Brain microvascular endothelial cell (primary cell): ENCODE measurements around the gene LRRC8A.
"Not testable (repeated sequence)": the region's sequence is repeated elsewhere in the genome, so short reads cannot be mapped to it uniquely, and the experiment has no call there.

Experiments used
- DNase-seq: peaks from one replicate; pipeline ENCODE4 v3.0.0-alpha.2; 2020
- H3K27ac ChIP-seq: fragments of 250-450 bp; sonication (Bioruptor Pico); 2 replicates; pipeline ENCODE4 v1.5.1; 2020; ENCODE audit warnings: mild to moderate bottlenecking, moderate library complexity
- H3K27me3 ChIP-seq: fragments of 250-450 bp; sonication (Bioruptor Pico); replicated peaks from 2 replicates; pipeline ENCODE4 v1.5.1; 2020; ENCODE audit warnings: mild to moderate bottlenecking
- H3K36me3 ChIP-seq: fragments of 250-450 bp; sonication (Bioruptor Pico); replicated peaks from 2 replicates; pipeline ENCODE4 v1.5.1; 2020; ENCODE audit warnings: mild to moderate bottlenecking
- H3K4me3 ChIP-seq: 2 replicates; pipeline ENCODE4 v1.5.1; 2011; ENCODE audit warnings: low read depth, mild to moderate bottlenecking, control low read depth, low read length, moderate library complexity
- in situ Hi-C: cut with HindIII; loops from 2 replicates; pipeline ENCODE4 v1.10.0; 2017; ENCODE audit warnings: low sequenced_read_pairs, low pct_ligation_motif_present
- TF ChIP-seq, protein P1 (sequence below): IDR thresholded peaks from 2 replicates; pipeline ENCODE4 v1.5.1; 2011; ENCODE audit warnings: low read depth, mild to moderate bottlenecking, moderate library complexity, low read length, control low read depth, inconsistent platforms; ENCODE audit errors: missing control alignments

The LRRC8A gene

DNA sequence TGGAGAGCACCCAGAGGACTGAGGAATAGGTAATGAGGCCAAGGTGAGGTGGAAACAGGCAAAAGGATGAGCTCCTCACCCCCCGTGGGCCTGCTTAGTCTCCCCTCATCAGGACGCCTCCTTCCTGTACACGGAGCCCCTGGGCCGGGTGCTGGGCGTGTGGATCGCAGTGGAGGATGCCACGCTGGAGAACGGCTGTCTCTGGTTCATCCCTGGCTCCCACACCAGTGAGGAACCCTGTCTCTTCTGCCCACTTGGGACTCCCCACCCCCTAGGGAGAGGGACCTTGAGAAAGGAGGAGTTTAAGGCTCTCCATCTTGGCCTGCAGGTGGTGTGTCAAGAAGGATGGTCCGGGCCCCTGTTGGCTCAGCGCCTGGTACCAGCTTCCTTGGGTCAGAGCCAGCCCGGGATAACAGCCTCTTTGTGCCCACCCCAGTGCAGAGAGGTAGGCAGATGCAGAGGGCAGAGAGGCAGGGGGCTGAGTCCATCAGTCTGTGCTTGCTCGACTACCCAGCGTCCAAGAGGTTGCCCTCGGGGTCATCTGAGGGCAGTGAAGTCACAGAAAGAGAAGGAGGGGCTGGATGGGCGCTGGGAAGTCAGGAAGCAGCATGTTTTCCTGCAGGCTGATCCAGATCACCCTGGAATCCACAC lies 58.5 kb downstream of the LRRC8A start:
- H3K36me3 ChIP-seq: no peaks in the 10 kb centered on the region
- TF ChIP-seq, protein P1, sequence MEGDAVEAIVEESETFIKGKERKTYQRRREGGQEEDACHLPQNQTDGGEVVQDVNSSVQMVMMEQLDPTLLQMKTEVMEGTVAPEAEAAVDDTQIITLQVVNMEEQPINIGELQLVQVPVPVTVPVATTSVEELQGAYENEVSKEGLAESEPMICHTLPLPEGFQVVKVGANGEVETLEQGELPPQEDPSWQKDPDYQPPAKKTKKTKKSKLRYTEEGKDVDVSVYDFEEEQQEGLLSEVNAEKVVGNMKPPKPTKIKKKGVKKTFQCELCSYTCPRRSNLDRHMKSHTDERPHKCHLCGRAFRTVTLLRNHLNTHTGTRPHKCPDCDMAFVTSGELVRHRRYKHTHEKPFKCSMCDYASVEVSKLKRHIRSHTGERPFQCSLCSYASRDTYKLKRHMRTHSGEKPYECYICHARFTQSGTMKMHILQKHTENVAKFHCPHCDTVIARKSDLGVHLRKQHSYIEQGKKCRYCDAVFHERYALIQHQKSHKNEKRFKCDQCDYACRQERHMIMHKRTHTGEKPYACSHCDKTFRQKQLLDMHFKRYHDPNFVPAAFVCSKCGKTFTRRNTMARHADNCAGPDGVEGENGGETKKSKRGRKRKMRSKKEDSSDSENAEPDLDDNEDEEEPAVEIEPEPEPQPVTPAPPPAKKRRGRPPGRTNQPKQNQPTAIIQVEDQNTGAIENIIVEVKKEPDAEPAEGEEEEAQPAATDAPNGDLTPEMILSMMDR: no peak
- H3K27ac ChIP-seq: no peak overlapping the region
- in situ Hi-C loops: no loop called here
- no peaks in the 10 kb centered on the region for H3K27me3 ChIP-seq
- H3K4me3 ChIP-seq: no peak overlapping the region
- no peak for DNase-seq

DNA sequence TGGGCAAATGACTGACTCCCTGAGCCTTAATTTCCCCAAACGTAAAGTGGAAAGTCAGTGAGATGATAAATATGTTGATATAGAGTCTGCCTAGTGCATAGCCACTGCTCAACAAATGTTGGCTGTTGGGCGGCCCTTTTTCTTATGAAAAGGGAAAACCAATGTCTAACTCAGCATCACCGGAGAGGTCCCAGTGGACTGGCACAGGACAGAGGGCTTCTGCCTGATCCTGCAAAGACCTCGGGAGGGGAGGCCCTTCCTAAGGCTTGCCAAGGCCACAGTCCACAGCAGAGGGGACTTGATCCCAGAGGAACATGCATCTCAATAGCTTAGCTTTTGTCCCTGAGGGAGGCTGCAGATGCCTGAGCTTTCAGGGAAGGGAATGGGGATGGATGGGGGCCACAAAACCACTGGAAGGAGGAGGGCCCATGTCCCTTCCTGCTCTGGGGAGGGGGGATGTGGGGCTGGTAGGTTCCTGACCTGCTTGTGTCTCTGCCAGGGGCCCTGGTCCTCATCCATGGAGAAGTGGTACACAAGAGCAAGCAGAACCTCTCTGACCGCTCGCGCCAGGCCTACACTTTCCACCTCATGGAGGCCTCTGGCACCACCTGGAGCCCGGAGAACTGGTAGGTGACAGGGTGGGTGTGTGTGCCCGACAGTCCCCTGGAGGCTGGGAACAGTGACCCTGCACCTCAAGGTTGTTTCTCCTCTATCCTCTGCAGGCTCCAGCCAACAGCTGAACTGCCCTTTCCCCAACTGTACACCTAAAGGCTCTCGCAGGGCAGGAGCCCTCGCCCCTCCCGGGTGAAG lies 59.2 kb downstream of the LRRC8A start:
- TF ChIP-seq, protein P1: no peak
- Histone ChIP-seq H3K4me3 (no peak overlapping the region), H3K27ac (no peak overlapping the region), H3K36me3 (no peaks in the 10 kb centered on the region), H3K27me3 (no peaks in the 10 kb centered on the region)
- in situ Hi-C loops: no loop called here
- DNase-seq: no peak

DNA sequence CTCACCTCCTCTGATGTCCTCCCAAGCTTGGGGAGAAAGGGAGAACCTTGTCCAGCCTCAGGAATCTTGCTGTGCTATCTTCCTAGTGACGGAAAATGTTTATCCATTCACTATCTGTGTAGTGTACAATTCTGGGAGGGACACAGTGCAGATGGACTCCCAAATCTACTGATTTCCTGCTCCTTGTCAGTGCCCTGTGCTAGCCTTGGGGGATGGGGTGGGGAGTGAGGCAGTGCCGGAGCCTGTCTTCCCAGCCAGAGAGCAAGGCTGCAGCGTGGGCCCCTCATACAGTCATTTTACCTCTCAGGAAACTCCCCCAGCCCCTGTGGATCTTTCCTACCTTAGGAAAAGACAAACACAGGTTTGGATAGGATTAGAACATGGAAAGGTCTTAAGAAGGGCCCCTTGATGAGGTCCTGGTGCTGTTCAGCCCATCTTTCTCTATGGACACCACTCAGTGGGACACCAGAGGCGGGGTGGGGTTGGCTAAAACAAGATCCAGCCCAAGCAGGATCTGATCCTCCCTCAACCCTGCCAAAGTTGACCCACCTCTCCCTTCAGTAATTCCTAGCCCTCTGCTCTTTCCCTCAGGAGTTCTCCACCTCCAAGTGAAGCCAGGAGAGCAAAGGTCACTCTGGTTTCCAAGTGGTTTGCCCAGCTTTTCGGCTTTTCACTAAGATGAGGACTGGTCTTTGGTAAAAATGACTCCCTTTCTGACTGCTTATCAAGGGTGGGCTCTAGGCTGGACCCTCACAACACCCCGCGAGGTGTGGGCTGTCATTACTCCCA lies 62.1 kb downstream of the LRRC8A start:
- Histone ChIP-seq H3K36me3 (no peaks in the 10 kb centered on the region), H3K27me3 (no peaks in the 10 kb centered on the region), H3K27ac (no peak overlapping the region), H3K4me3 (no peak overlapping the region)
- DNase-seq: no peak
- TF ChIP-seq, protein P1: no peak
- in situ Hi-C loops: no loop called here

DNA sequence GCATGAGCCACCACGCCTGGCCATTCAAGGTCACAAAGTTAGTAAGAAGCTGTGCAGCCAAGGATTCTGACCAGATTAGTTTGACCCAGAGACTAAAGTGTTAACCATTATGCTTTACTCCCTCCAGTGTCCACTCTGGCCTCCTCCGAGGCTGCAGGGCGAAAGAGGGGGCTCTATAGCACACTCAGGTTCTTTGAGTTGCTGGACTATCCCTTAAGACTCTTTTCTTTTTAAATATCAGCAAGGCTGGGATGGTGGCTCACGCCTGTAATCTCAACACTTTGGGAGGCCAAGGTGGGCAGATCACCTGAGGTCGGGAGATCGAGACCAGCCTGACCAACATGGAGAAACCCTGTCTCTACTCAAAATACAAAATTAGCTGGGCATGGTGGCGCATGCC lies 63.0 kb downstream of the LRRC8A start:
- H3K4me3 ChIP-seq, H3K36me3 ChIP-seq, DNase-seq, in situ Hi-C loops, H3K27me3 ChIP-seq, H3K27ac ChIP-seq: not testable (repeated sequence)

DNA sequence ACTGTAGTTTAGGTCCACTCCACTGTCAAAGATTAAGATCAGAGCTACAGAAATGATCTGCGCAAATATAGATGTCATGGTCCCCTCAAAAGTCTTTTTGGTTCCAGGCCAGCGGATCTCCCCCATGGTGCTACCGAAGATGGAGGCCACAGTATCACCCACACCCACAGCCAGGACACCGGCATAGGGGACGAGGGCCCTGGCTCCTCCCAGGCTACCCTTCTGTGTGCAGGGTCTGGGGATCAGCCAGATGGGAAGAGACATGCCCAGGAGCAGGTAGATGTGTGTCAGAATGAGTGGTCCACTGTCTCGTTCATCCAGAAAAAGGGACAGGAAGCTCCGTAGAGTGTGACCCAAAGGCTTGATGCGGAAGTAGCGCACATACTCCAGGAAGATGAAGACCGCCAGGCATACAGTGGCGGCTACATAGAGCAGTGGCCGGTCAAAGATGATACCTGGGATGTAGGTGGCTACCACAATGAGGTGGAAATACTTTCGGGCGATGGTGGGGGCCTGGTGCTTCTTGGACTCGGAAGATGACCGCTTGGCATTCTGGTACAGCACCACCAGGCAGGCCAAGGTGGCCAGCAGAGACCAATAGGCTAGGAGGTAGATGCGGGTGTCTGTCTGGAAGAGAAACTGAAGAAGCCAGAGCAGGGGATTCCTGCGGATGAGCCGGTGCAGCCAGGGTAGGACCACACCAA lies 64.0 kb downstream of the LRRC8A start:
- no peak overlapping the region for H3K4me3 ChIP-seq
- in situ Hi-C loops: no loop called here
- no peak for DNase-seq
- TF ChIP-seq, protein P1: no peak
- H3K27me3 ChIP-seq: no peaks in the 10 kb centered on the region
- H3K36me3 ChIP-seq: peaks cover 4% of the 10 kb centered on the region
- H3K27ac ChIP-seq: no peak overlapping the region
